Measurements from ENCODE around the gene KMT2C.

DNA sequence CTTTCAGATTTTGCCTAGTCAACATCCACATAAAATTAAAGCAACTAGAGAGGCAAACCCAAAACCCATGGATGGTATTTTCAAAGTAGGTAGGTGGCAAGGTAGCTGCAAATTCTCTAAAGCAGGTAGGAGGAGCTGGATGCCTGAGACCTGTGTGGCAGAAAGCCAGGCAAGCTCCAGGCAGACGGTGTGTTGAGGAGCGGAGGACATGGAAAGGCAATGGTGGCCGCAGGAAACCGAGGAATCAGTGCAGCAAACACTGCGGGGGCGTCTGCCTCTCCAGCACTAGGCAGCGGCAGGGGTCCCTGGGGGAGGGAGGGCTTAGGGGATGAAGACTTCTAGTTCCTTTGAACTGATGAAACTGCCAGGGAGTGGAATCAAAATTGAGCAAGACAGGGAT, 309.1 kb downstream of the KMT2C start:
- TF ChIP-seq, protein P1, sequence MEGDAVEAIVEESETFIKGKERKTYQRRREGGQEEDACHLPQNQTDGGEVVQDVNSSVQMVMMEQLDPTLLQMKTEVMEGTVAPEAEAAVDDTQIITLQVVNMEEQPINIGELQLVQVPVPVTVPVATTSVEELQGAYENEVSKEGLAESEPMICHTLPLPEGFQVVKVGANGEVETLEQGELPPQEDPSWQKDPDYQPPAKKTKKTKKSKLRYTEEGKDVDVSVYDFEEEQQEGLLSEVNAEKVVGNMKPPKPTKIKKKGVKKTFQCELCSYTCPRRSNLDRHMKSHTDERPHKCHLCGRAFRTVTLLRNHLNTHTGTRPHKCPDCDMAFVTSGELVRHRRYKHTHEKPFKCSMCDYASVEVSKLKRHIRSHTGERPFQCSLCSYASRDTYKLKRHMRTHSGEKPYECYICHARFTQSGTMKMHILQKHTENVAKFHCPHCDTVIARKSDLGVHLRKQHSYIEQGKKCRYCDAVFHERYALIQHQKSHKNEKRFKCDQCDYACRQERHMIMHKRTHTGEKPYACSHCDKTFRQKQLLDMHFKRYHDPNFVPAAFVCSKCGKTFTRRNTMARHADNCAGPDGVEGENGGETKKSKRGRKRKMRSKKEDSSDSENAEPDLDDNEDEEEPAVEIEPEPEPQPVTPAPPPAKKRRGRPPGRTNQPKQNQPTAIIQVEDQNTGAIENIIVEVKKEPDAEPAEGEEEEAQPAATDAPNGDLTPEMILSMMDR (IDR thresholded peaks at IDR 0.05) = no peak
- no peak for TF ChIP-seq ZFX (IDR thresholded peaks at IDR 0.05; ENCODE audit: borderline replicate concordance)
